ENCODE results near the gene POMGNT2. TPM values are rescaled to one million over a fixed set of nuclear protein-coding genes. Genes with fewer than 3 reads are reported as not detected.
A peak's percentile ranks its signal among the peaks of the same experiment; 100 is the strongest.

POMGNT2 gene
- total and polyA plus RNA-seq, 4 donors: 5.8 to 6.6 (median 6.5) TPM

DNA sequence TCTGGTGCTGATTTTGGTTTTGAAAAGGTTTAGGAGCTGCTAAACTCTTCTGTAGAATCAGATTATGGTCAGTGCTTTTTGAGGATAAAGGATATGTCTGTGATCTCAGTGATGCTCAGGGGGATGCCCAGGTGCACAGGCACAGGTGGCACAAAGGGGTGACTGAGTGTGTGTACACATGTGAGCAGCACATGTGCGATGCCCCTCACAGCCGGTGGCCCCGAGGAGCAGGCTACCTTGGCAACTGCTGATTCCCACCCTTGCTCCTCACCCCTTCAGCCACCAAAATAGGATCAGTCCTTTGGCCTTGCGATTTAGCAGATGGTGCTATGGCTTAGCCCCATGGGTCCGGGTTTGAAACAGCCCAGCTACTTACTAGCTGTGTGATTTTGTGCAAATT, 51.1 kb downstream of the POMGNT2 start:
- Histone ChIP-seq H3K9me3 (ENCODE audit: control insufficient read depth in 4 of 4, low read length in 3 of 4) (peaks cover 0 to 6% (median 0%) of the 10 kb centered on the region in 4 donors), H3K27ac (ENCODE audit: low read depth in 1 of 2, low read length in 2 of 2) (no peak overlapping the region), H3K4me3 (ENCODE audit: low read depth in 1 of 3, low read length in 3 of 3) (no peak overlapping the region), H3K4me1 (ENCODE audit: control insufficient read depth in 4 of 4, insufficient read depth in 4 of 4, low read length in 3 of 4) (no peaks in the 10 kb centered on the region), H3K9ac (ENCODE audit: low read depth in 1 of 2, low read length in 2 of 2) (no peak overlapping the region), H3K27me3 (ENCODE audit: control insufficient read depth in 4 of 4, insufficient read depth in 4 of 4, low read length in 3 of 4) (no peaks in the 10 kb centered on the region), H3K36me3 (ENCODE audit: control insufficient read depth in 4 of 4, insufficient read depth in 3 of 4, low read depth in 1 of 4, low read length in 3 of 4) (peaks cover 0 to 16% (median 2%) of the 10 kb centered on the region in 4 donors)
- WGBS: 95% methylated on average over 5 of the region's 5 CpGs
- peak; percentile 10 for DNase-seq (ENCODE audit: low spot score)
- no peak for TF ChIP-seq FOXA2 (IDR thresholded peaks at IDR 0.05)
- no peak for TF ChIP-seq HNF4A (conservative IDR thresholded peaks at IDR 0.05)
- TF ChIP-seq EGR1 (IDR thresholded peaks at IDR 0.05; ENCODE audit: low read depth in 2 of 2): no peak
- TF ChIP-seq HNF4G (IDR thresholded peaks at IDR 0.05): no peak
- TF ChIP-seq YY1 (IDR thresholded peaks at IDR 0.05): no peak
- TF ChIP-seq RXRA (IDR thresholded peaks at IDR 0.05): no peak
- TF ChIP-seq, protein P1, sequence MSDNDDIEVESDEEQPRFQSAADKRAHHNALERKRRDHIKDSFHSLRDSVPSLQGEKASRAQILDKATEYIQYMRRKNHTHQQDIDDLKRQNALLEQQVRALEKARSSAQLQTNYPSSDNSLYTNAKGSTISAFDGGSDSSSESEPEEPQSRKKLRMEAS (IDR thresholded peaks at IDR 0.05): no peak
- TF ChIP-seq, protein P2, sequence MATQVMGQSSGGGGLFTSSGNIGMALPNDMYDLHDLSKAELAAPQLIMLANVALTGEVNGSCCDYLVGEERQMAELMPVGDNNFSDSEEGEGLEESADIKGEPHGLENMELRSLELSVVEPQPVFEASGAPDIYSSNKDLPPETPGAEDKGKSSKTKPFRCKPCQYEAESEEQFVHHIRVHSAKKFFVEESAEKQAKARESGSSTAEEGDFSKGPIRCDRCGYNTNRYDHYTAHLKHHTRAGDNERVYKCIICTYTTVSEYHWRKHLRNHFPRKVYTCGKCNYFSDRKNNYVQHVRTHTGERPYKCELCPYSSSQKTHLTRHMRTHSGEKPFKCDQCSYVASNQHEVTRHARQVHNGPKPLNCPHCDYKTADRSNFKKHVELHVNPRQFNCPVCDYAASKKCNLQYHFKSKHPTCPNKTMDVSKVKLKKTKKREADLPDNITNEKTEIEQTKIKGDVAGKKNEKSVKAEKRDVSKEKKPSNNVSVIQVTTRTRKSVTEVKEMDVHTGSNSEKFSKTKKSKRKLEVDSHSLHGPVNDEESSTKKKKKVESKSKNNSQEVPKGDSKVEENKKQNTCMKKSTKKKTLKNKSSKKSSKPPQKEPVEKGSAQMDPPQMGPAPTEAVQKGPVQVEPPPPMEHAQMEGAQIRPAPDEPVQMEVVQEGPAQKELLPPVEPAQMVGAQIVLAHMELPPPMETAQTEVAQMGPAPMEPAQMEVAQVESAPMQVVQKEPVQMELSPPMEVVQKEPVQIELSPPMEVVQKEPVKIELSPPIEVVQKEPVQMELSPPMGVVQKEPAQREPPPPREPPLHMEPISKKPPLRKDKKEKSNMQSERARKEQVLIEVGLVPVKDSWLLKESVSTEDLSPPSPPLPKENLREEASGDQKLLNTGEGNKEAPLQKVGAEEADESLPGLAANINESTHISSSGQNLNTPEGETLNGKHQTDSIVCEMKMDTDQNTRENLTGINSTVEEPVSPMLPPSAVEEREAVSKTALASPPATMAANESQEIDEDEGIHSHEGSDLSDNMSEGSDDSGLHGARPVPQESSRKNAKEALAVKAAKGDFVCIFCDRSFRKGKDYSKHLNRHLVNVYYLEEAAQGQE (IDR thresholded peaks at IDR 0.05): no peak
- TF ChIP-seq, protein P3, sequence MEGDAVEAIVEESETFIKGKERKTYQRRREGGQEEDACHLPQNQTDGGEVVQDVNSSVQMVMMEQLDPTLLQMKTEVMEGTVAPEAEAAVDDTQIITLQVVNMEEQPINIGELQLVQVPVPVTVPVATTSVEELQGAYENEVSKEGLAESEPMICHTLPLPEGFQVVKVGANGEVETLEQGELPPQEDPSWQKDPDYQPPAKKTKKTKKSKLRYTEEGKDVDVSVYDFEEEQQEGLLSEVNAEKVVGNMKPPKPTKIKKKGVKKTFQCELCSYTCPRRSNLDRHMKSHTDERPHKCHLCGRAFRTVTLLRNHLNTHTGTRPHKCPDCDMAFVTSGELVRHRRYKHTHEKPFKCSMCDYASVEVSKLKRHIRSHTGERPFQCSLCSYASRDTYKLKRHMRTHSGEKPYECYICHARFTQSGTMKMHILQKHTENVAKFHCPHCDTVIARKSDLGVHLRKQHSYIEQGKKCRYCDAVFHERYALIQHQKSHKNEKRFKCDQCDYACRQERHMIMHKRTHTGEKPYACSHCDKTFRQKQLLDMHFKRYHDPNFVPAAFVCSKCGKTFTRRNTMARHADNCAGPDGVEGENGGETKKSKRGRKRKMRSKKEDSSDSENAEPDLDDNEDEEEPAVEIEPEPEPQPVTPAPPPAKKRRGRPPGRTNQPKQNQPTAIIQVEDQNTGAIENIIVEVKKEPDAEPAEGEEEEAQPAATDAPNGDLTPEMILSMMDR (IDR thresholded peaks at IDR 0.05; ENCODE audit: low read depth, low read length, missing input control): no peak
- no peak for TF ChIP-seq JUND (IDR thresholded peaks at IDR 0.05)
- no peak for TF ChIP-seq SP1 (IDR thresholded peaks at IDR 0.05)
- TF ChIP-seq GABPA (IDR thresholded peaks at IDR 0.05 in 1 of 2, conservative IDR thresholded peaks at IDR 0.05 in 1 of 2): no peak
- no peak for TF ChIP-seq FOXA1 (IDR thresholded peaks at IDR 0.05)
- TF ChIP-seq, protein P4, sequence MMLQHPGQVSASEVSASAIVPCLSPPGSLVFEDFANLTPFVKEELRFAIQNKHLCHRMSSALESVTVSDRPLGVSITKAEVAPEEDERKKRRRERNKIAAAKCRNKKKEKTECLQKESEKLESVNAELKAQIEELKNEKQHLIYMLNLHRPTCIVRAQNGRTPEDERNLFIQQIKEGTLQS (IDR thresholded peaks at IDR 0.05): no peak
- TF ChIP-seq TAF1 (conservative IDR thresholded peaks at IDR 0.05): no peak
- no peak for TF ChIP-seq NR2F2 (IDR thresholded peaks at IDR 0.05)
- TF ChIP-seq RAD21 (IDR thresholded peaks at IDR 0.05): no peak
- TF ChIP-seq, protein P5, sequence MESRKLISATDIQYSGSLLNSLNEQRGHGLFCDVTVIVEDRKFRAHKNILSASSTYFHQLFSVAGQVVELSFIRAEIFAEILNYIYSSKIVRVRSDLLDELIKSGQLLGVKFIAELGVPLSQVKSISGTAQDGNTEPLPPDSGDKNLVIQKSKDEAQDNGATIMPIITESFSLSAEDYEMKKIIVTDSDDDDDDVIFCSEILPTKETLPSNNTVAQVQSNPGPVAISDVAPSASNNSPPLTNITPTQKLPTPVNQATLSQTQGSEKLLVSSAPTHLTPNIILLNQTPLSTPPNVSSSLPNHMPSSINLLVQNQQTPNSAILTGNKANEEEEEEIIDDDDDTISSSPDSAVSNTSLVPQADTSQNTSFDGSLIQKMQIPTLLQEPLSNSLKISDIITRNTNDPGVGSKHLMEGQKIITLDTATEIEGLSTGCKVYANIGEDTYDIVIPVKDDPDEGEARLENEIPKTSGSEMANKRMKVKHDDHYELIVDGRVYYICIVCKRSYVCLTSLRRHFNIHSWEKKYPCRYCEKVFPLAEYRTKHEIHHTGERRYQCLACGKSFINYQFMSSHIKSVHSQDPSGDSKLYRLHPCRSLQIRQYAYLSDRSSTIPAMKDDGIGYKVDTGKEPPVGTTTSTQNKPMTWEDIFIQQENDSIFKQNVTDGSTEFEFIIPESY (IDR thresholded peaks at IDR 0.05): no peak

Measured in liver (tissue), 9 donors.